PC-3 (cell line): ENCODE results near the gene PCNX2. TPM values are rescaled to one million over a fixed set of nuclear protein-coding genes. Genes with fewer than 3 reads are reported as not detected.
A peak's percentile ranks its signal among the peaks of the same experiment; 100 is the strongest.

Source experiments
- ATAC-seq: fragments of 200-7000 bp; cut with Tn5 transposase; 2 replicates; pipeline ENCODE4 v1.9.1; 2020; ENCODE audit warnings: mild to moderate bottlenecking, moderate library complexity
- BruUV-seq: library from RNA; stranded (reverse); fragments of 400-500 nt; replicated peaks from 2 replicates; lab custom pipeline; 2021; lab: Mats Ljungman, UMichigan
- CTCF ChIA-PET: fragments of 300-600 bp; sonication (Branson Sonifier 250); formaldehyde crosslinking; loops from one replicate; lab custom pipeline; 2022; ENCODE audit warnings: antibody characterized with exemption; lab: Charles Lee
- POLR2A ChIA-PET: fragments of 300-600 bp; sonication (Branson Sonifier 250); formaldehyde crosslinking; loops from one replicate; lab custom pipeline; 2022; ENCODE audit warnings: antibody characterized with exemption; ENCODE audit not compliant: unreplicated experiment; lab: Charles Lee
- DNase-seq: peaks from one replicate; pipeline ENCODE4 v3.0.0-alpha.2; 2015
- H2AFZ ChIP-seq: fragments of 300-600 bp; sonication (generic); 2 replicates; pipeline ENCODE4 v1.6.0; 2016; ENCODE audit warnings: antibody characterized with exemption, low read length
- H3F3A ChIP-seq: fragments of 300-600 bp; sonication (generic); one replicate; pipeline ENCODE4 v1.6.0; 2017; ENCODE audit warnings: antibody characterized with exemption, low read length, control low read depth, mild to moderate bottlenecking; ENCODE audit not compliant: unreplicated experiment
- H3K27ac ChIP-seq: fragments of 300-600 bp; sonication (generic); 2 replicates; pipeline ENCODE4 v1.5.1; 2016; ENCODE audit warnings: mild to moderate bottlenecking, low read length
- H3K27me3 ChIP-seq: fragments of 300-600 bp; sonication (generic); 2 replicates; pipeline ENCODE4 v1.6.1; 2016; ENCODE audit warnings: low read length, mixed read lengths
- H3K36me3 ChIP-seq: fragments of 300-600 bp; sonication (generic); 2 replicates; pipeline ENCODE4 v1.6.1; 2016; ENCODE audit warnings: low read depth, mixed run types, low read length, mixed read lengths
- H3K4me1 ChIP-seq: fragments of 300-600 bp; sonication (generic); 2 replicates; pipeline ENCODE4 v1.5.1; 2016; ENCODE audit warnings: low read length; ENCODE audit not compliant: insufficient read depth
- H3K4me2 ChIP-seq: fragments of 300-600 bp; sonication (generic); 2 replicates; pipeline ENCODE4 v1.6.0; 2016; ENCODE audit warnings: low read length
- H3K4me3 ChIP-seq: fragments of 300-600 bp; sonication (generic); 2 replicates; pipeline ENCODE4 v1.5.1; 2016; ENCODE audit warnings: mild to moderate bottlenecking, low read length, mixed read lengths
- H3K79me2 ChIP-seq: fragments of 300-600 bp; sonication (generic); 2 replicates; pipeline ENCODE4 v1.6.1; 2017; ENCODE audit warnings: low read length, mixed read lengths
- H3K9ac ChIP-seq: fragments of 300-600 bp; sonication (generic); 2 replicates; pipeline ENCODE4 v1.6.0; 2016; ENCODE audit warnings: mild to moderate bottlenecking, low read length
- H3K9me2 ChIP-seq: fragments of 300-600 bp; sonication (generic); replicated peaks from 2 replicates; pipeline ENCODE4 v1.6.1; 2016; ENCODE audit warnings: mixed run types, low read length, mixed read lengths
- H3K9me3 ChIP-seq: fragments of 300-600 bp; sonication (generic); 2 replicates; pipeline ENCODE4 v1.6.1; 2016; ENCODE audit warnings: low read length, mixed read lengths
- H4K20me1 ChIP-seq: fragments of 300-600 bp; sonication (generic); 2 replicates; pipeline ENCODE4 v1.6.1; 2016; ENCODE audit warnings: low read length, mixed read lengths
- EZH2 ChIP-seq: fragments of 300-600 bp; sonication (generic); IDR thresholded peaks from one replicate; pipeline ENCODE4 v1.6.1; 2017; ENCODE audit warnings: antibody characterized with exemption, mild to moderate bottlenecking, low read length; ENCODE audit not compliant: unreplicated experiment
- EZH2phosphoT487 ChIP-seq: fragments of 300-600 bp; sonication (generic); IDR thresholded peaks from 2 replicates; pipeline ENCODE4 v1.6.1; 2018; ENCODE audit warnings: mild to moderate bottlenecking, antibody characterized with exemption, low read length, borderline replicate concordance
- intact Hi-C: fragments of 100-400 bp; cut with micrococcal nuclease; formaldehyde crosslinking; loops from 2 replicates; pipeline ENCODE4 v1.9.0; 2023
- total RNA-seq: library from RNA; depleted of rRNA; stranded (reverse); fragments of >200 nt; gene quantifications from 2 replicates; pipeline ENCODE4 v1.2.3, GENCODE V29; 2014
- TF ChIP-seq, protein P1 (sequence below): fragments of 300-600 bp; sonication (generic); conservative IDR thresholded peaks from 2 replicates; pipeline ENCODE4 v1.5.1; 2017; ENCODE audit warnings: antibody characterized with exemption, low read depth, mild to moderate bottlenecking, low read length

PCNX2 gene
- total RNA-seq, 1 experiment from 2014 or later: 17.3 TPM

GRCh38 chr1:233006541-233006973 is 289.0 kb downstream of the PCNX2 start:
- intact Hi-C loops: no loop called here
- BruUV-seq: no TSS peak
- Histone ChIP-seq H3K27ac (no peak overlapping the region), H3F3A (peaks cover 6% of the 10 kb centered on the region), H2AFZ (no peak overlapping the region), H3K4me3 (no peak overlapping the region), H3K9me2 (no peaks in the 10 kb centered on the region), H3K4me1 (peaks cover 21% of the 10 kb centered on the region), H3K4me2 (no peak overlapping the region), H4K20me1 (0 out of 2 replicates have a peak, but pooled peaks cover 5% of the 10 kb centered on the region), H3K9me3 (no peaks in the 10 kb centered on the region), H3K27me3 (no peaks in the 10 kb centered on the region), H3K9ac (no peak overlapping the region), H3K36me3 (no peaks in the 10 kb centered on the region), H3K79me2 (no peaks in the 10 kb centered on the region)
- ATAC-seq (no peak), DNase-seq (no peak)
- no peak for TF ChIP-seq EZH2phosphoT487
- ChIA-PET CTCF (no interaction called here), POLR2A (no interaction called here)

- intact Hi-C loops: no loop called here
- ChIA-PET CTCF (interaction anchor here (0.6 kb wide), 1 partner anchor 229 kb away, joined by 3 read pairs; no protein-coding TSS in a partner anchor), POLR2A (no interaction called here)
- H4K20me1 ChIP-seq: 0 out of 2 replicates have a peak, but pooled peaks cover 5% of the 10 kb centered on the region
- no peak overlapping the region for H3K4me3 ChIP-seq
- no peak for TF ChIP-seq EZH2
- no peak for TF ChIP-seq EZH2phosphoT487
- TF ChIP-seq, protein P1, sequence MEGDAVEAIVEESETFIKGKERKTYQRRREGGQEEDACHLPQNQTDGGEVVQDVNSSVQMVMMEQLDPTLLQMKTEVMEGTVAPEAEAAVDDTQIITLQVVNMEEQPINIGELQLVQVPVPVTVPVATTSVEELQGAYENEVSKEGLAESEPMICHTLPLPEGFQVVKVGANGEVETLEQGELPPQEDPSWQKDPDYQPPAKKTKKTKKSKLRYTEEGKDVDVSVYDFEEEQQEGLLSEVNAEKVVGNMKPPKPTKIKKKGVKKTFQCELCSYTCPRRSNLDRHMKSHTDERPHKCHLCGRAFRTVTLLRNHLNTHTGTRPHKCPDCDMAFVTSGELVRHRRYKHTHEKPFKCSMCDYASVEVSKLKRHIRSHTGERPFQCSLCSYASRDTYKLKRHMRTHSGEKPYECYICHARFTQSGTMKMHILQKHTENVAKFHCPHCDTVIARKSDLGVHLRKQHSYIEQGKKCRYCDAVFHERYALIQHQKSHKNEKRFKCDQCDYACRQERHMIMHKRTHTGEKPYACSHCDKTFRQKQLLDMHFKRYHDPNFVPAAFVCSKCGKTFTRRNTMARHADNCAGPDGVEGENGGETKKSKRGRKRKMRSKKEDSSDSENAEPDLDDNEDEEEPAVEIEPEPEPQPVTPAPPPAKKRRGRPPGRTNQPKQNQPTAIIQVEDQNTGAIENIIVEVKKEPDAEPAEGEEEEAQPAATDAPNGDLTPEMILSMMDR: no peak
- H3K9me2 ChIP-seq: no peaks in the 10 kb centered on the region
- DNase-seq: no peak
- no peak overlapping the region for H2AFZ ChIP-seq
- no peaks in the 10 kb centered on the region for H3K79me2 ChIP-seq
- H3K4me2 ChIP-seq: no peak overlapping the region
- peaks cover 6% of the 10 kb centered on the region for H3F3A ChIP-seq
- H3K27me3 ChIP-seq: no peaks in the 10 kb centered on the region
- no TSS peak for BruUV-seq
- no peaks in the 10 kb centered on the region for H3K9me3 ChIP-seq
- no peak for ATAC-seq
- no peak overlapping the region for H3K9ac ChIP-seq
- no peaks in the 10 kb centered on the region for H3K36me3 ChIP-seq
- peaks cover 21% of the 10 kb centered on the region for H3K4me1 ChIP-seq
- no peak overlapping the region for H3K27ac ChIP-seq
These were observed 289.4 kb downstream of the PCNX2 start for GRCh38 chr1:233006108-233006507.

DNA sequence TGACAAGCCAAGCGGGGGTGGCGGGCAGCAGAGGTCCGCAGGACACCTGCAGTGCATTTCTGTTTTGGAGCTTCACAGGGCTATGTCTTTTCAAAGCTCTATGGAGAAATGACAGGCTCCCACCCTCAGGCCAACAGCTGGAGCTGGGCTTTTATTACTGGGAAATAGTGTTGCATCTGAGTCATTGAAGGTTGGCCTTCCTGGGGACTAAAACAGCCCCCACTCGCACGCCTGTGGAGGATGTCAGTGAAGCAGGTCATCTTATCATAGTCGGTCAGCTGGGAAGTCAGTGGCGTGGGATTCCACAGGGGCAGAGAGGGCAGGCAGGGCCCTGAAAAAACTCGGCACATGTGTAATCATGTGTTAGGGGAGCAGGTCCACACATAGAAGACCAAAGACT is 289.8 kb downstream of the PCNX2 start:
- Histone ChIP-seq H4K20me1 (0 out of 2 replicates have a peak, but pooled peaks cover 5% of the 10 kb centered on the region), H3K9me3 (no peaks in the 10 kb centered on the region), H3K9me2 (no peaks in the 10 kb centered on the region), H3K4me2 (no peak overlapping the region), H3K4me3 (no peak overlapping the region), H3K27ac (no peak overlapping the region), H3K79me2 (no peaks in the 10 kb centered on the region), H3F3A (peaks cover 4% of the 10 kb centered on the region), H2AFZ (no peak overlapping the region), H3K27me3 (no peaks in the 10 kb centered on the region), H3K36me3 (no peaks in the 10 kb centered on the region), H3K9ac (no peak overlapping the region), H3K4me1 (peaks cover 20% of the 10 kb centered on the region)
- intact Hi-C loops: no loop called here
- ATAC-seq (peak; percentile 70), DNase-seq (peak; percentile 51)
- ChIA-PET POLR2A (no interaction called here), CTCF (interaction anchor here (0.6 kb wide), 1 partner anchor 229 kb away, joined by 3 read pairs; no protein-coding TSS in a partner anchor)
- TF ChIP-seq, protein P1: no peak
- TF ChIP-seq EZH2phosphoT487 (no peak), EZH2 (no peak)
- BruUV-seq: no TSS peak
